ENCODE data around the gene DPYD.

Gene DPYD

GRCh38 chr1:97192872-97193572 is 727.8 kb downstream of the DPYD start:
- TF ChIP-seq CTCF (conservative IDR thresholded peaks at IDR 0.05; ENCODE audit: low read length), result peak; percentile 29
- peak; percentile 89 for DNase-seq (ENCODE audit: low read depth)
- no peak overlapping the region for H3K4me3 ChIP-seq (ENCODE audit: low read length)

DNA sequence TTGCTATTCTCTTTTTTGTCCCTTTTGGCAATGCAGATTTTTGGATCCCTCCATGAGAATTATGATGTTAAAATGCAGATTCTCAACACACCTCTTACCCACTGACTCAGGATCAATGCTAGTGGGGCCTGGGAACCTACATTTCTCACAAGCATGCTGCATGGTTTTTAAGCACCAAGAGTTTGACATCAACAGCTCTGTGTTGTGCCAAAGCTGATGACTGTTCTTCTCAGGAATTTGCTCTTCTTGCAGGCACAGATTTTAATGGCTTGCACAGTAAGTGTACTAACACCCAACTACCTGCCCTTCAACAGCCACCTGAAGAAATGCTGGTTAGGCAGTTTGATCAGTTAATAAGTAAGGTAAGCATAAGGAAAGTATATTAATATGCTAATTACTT is 730.5 kb downstream of the DPYD start:
- peak; percentile 63 for DNase-seq (ENCODE audit: low read depth)
- TF ChIP-seq CTCF (conservative IDR thresholded peaks at IDR 0.05; ENCODE audit: low read length), result no peak
- no peak overlapping the region for H3K4me3 ChIP-seq (ENCODE audit: low read length)

GRCh38 chr1:97186381-97186780 is 734.5 kb downstream of the DPYD start:
- peak; percentile 17 for TF ChIP-seq CTCF (conservative IDR thresholded peaks at IDR 0.05; ENCODE audit: low read length)
- no peak for DNase-seq (ENCODE audit: low read depth)

GRCh38 chr1:97174039-97174704 is 746.7 kb downstream of the DPYD start:
- no peak overlapping the region for H3K4me3 ChIP-seq (ENCODE audit: low read length)
- no peak for TF ChIP-seq CTCF (conservative IDR thresholded peaks at IDR 0.05; ENCODE audit: low read length)
- DNase-seq (ENCODE audit: low read depth), result no peak

More at GRCh38 chr1:97186381-97186780, 734.5 kb downstream of the DPYD start:
- H3K4me3 ChIP-seq (ENCODE audit: low read length), result no peak overlapping the region

GRCh38 chr1:97170300-97170699 is 750.5 kb downstream of the DPYD start:
- DNase-seq (ENCODE audit: low read depth), result no peak
- no peak overlapping the region for H3K4me3 ChIP-seq (ENCODE audit: low read length)
- no peak for TF ChIP-seq CTCF (conservative IDR thresholded peaks at IDR 0.05; ENCODE audit: low read length)

GRCh38 chr1:97168056-97168455 is 752.8 kb downstream of the DPYD start:
- TF ChIP-seq CTCF (conservative IDR thresholded peaks at IDR 0.05; ENCODE audit: low read length), result no peak
- no peak for DNase-seq (ENCODE audit: low read depth)
- H3K4me3 ChIP-seq (ENCODE audit: low read length), result no peak overlapping the region

DNA sequence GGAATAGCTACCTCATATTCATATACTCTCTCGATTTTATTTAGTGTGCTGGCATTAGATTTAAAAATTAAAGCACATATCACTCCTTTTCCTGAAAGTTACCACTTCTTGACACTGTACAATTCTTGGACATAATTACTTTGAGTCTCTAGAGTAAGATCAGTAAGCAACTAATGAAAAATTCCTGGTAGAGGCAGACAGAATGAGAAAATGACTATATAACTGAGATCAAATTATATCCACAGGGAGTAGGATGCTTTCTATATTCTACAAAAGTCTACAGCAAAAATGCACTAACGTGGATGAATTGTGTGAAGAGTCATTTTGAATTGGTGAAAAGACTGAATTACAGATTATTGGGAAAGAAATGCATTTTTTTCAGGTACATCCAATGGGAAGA is 753.6 kb downstream of the DPYD start:
- no peak for DNase-seq (ENCODE audit: low read depth)
- no peak for TF ChIP-seq CTCF (conservative IDR thresholded peaks at IDR 0.05; ENCODE audit: low read length)
- H3K4me3 ChIP-seq (ENCODE audit: low read length), result no peak overlapping the region

Measured in AG10803 (cell line).